SK-N-SH (cell line): Measurements from ENCODE around the gene ANO2. TPM values are rescaled to one million over a fixed set of nuclear protein-coding genes. Genes with fewer than 3 reads are reported as not detected.

Experiments used
- CTCF ChIA-PET: fragments of 300-600, 350-600 bp; formaldehyde crosslinking; extraction: SDS; loops from one replicate; lab custom pipeline; 2021; lab: Yijun Ruan, JAX
- POLR2A ChIA-PET: fragments of 350-600 bp; sonication (Branson Sonifier 250); formaldehyde crosslinking; extraction: SDS; loops from one replicate; lab custom pipeline; 2020; ENCODE audit warnings: antibody characterized with exemption, inconsistent platforms; lab: Yijun Ruan, JAX
- DNase-seq: peaks from one replicate; pipeline ENCODE4 v3.0.0; 2012
- H2AFZ ChIP-seq: fragments of 200-600 bp; sonication (generic); 2 replicates; pipeline ENCODE4 v1.8.1; 2016; ENCODE audit warnings: antibody characterized with exemption, mild to moderate bottlenecking, low read depth
- H3F3A ChIP-seq: fragments of 200-600 bp; sonication (generic); replicated peaks from 2 replicates; pipeline ENCODE3; 2016; ENCODE audit warnings: antibody characterized with exemption, mild to moderate bottlenecking; ENCODE audit not compliant: insufficient read depth
- H3K27ac ChIP-seq, 2 experiments: fragments of 200-500 bp in 1 of 2; fragments of 200-600 bp in 1 of 2; sonication (Bioruptor generic) in 1 of 2; sonication (generic), shearing (Covaris generic) in 1 of 2; 2 replicates each; pipeline versions ENCODE4 v1.5.1 to v1.6.1; 2014 to 2016; ENCODE audit warnings: low read depth in 2 of 2, inconsistent platforms in 1 of 2, low read length in 1 of 2, mild to moderate bottlenecking in 1 of 2, mixed read lengths in 1 of 2
- H3K27me3 ChIP-seq: fragments of 200-600 bp; sonication (generic), shearing (Covaris generic); 2 replicates; pipeline ENCODE4 v1.6.1; 2016; ENCODE audit warnings: mixed run types; ENCODE audit not compliant: insufficient read depth
- H3K36me3 ChIP-seq, 2 experiments: fragments of 200-500 bp in 1 of 2; fragments of 200-600 bp in 1 of 2; sonication (Bioruptor generic) in 1 of 2; sonication (generic) in 1 of 2; replicated peaks in 1 of 2; 2 replicates each; pipeline versions ENCODE3 to v1.5.1; 2014 to 2016; ENCODE audit warnings: low read length in 1 of 2, mild to moderate bottlenecking in 1 of 2; ENCODE audit not compliant: insufficient read depth in 2 of 2, control insufficient read depth in 1 of 2
- H3K4me1 ChIP-seq, 2 experiments: fragments of 200-500 bp in 1 of 2; fragments of 200-600 bp in 1 of 2; sonication (Bioruptor generic) in 1 of 2; sonication (generic), shearing (Covaris generic) in 1 of 2; 2 replicates each; pipeline versions ENCODE4 v1.5.1 to v1.6.1; 2014 to 2016; ENCODE audit warnings: low read depth in 1 of 2, low read length in 1 of 2, mixed run types in 1 of 2; ENCODE audit not compliant: insufficient read depth in 2 of 2, control insufficient read depth in 1 of 2
- H3K4me2 ChIP-seq: fragments of 200-600 bp; sonication (generic), shearing (Covaris generic); 2 replicates; pipeline ENCODE4 v1.6.1; 2017; ENCODE audit warnings: mixed run types
- H3K4me3 ChIP-seq, 2 experiments: fragments of 200-500 bp in 1 of 2; fragments of 200-600 bp in 1 of 2; sonication (Bioruptor generic) in 1 of 2; sonication (generic), shearing (Covaris generic) in 1 of 2; 2 replicates each; pipeline versions ENCODE4 v1.5.1 to v1.8.1; 2014 to 2016; ENCODE audit warnings: low read depth in 2 of 2, inconsistent platforms in 1 of 2, low read length in 1 of 2, mild to moderate bottlenecking in 1 of 2, mixed read lengths in 1 of 2, moderate library complexity in 1 of 2
- H3K79me2 ChIP-seq: fragments of 200-600 bp; sonication (generic); 2 replicates; pipeline ENCODE4 v1.8.1; 2017; ENCODE audit warnings: mild to moderate bottlenecking; ENCODE audit not compliant: insufficient read depth
- H3K9ac ChIP-seq: fragments of 200-600 bp; sonication (generic); 2 replicates; pipeline ENCODE4 v1.6.1; 2017; ENCODE audit warnings: mixed run types
- H3K9me2 ChIP-seq: fragments of 200-600 bp; sonication (generic); 2 replicates; pipeline ENCODE4 v1.6.1; 2017; ENCODE audit warnings: mixed run types
- H3K9me3 ChIP-seq: fragments of 200-600 bp; sonication (generic); 2 replicates; pipeline ENCODE4 v1.6.1; 2017; ENCODE audit warnings: mixed run types, mild to moderate bottlenecking, moderate library complexity
- H4K20me1 ChIP-seq: fragments of 200-600 bp; sonication (generic); 2 replicates; pipeline ENCODE4 v1.6.1; 2017; ENCODE audit warnings: mild to moderate bottlenecking, mixed run types; ENCODE audit not compliant: insufficient read depth
- ELF1 ChIP-seq: IDR thresholded peaks from 2 replicates; pipeline ENCODE4 v1.4.0; 2012
- FOXJ3 ChIP-seq: sonication (generic); formaldehyde crosslinking; IDR thresholded peaks from 2 replicates; pipeline ENCODE4 v1.5.1; 2020; ENCODE audit warnings: mild to moderate bottlenecking, missing genetic modification reagents
- FOXM1 ChIP-seq: IDR thresholded peaks from 2 replicates; pipeline ENCODE4 v1.4.0; 2012; ENCODE audit warnings: low read depth, mild to moderate bottlenecking
- NFIC ChIP-seq: IDR thresholded peaks from 2 replicates; pipeline ENCODE4 v1.4.0; 2012; ENCODE audit warnings: borderline replicate concordance
- NRF1 ChIP-seq: IDR thresholded peaks from 2 replicates; pipeline ENCODE4 v1.6.1; 2012; ENCODE audit warnings: low read depth, mild to moderate bottlenecking, low read length
- SIN3A ChIP-seq: IDR thresholded peaks from 2 replicates; pipeline ENCODE4 v1.6.1; 2012; ENCODE audit warnings: low read depth, mild to moderate bottlenecking, low read length, moderate library complexity, borderline replicate concordance
- SMC3 ChIP-seq: IDR thresholded peaks from 2 replicates; pipeline ENCODE4 v1.6.1; 2012; ENCODE audit warnings: low read depth, low read length, improper control_type of control experiment
- TEAD4 ChIP-seq: IDR thresholded peaks from 2 replicates; pipeline ENCODE4 v1.4.0; 2012; ENCODE audit warnings: mild to moderate bottlenecking, borderline replicate concordance; ENCODE audit not compliant: insufficient read depth
- WGBS: methylation state at CpG from one replicate; pipeline ENCODE4 v1.1.6; 2017; ENCODE audit warnings: low lambda C conversion rate; 5-methylcytosine and 5-hydroxymethylcytosine counted together
- polyA plus RNA-seq, 3 experiments: library from polyadenylated mRNA; depleted of rRNA; stranded (reverse); fragments of >200 nt; gene quantifications; 2 replicates each; pipeline ENCODE4 v1.2.3, GENCODE V29; 2012
- TF ChIP-seq, protein P1 (sequence below): fragments of 150-350 bp; IDR thresholded peaks from 2 replicates; pipeline ENCODE4 v1.6.1; 2017; ENCODE audit warnings: antibody characterized with exemption, low read length, low read depth, borderline replicate concordance
- TF ChIP-seq, protein P2 (sequence below): fragments of 150-350 bp; IDR thresholded peaks from 2 replicates; pipeline ENCODE4 v1.6.1; 2016; ENCODE audit warnings: mild to moderate bottlenecking, low read depth, low read length
- TF ChIP-seq, protein P3 (sequence below): IDR thresholded peaks from 2 replicates; pipeline ENCODE4 v1.4.0; 2012; ENCODE audit warnings: low read depth
- TF ChIP-seq, protein P4 (sequence below): IDR thresholded peaks from 2 replicates; pipeline ENCODE4 v1.6.1; 2012; ENCODE audit warnings: mild to moderate bottlenecking, low read depth, low read length, moderate library complexity

ANO2 gene
- polyA plus RNA-seq, 1 of the 3 experiments (the other 2 are of a cell fraction), result not detected

DNA sequence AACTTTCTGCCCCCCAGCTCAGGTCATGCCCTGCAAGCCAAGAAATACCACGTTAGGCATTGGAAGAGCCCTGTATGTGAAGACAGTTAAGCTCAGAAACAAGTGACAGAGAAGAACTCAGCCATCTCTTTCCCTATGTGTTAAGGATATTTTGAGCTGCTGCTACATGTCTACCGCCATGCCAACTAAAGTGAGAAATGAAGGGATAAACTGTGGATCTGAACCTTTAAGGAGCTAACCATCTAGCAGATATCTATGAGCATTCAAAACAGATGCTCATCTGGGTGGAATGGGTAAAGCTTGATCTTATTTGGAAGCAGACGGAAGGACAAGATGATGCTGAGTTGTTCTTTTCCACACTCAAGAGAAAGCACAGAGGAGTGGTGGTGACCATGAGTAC is 262.5 kb downstream of the ANO2 start:
- no peaks in the 10 kb centered on the region for H3K9me2 ChIP-seq
- TF ChIP-seq, protein P1, sequence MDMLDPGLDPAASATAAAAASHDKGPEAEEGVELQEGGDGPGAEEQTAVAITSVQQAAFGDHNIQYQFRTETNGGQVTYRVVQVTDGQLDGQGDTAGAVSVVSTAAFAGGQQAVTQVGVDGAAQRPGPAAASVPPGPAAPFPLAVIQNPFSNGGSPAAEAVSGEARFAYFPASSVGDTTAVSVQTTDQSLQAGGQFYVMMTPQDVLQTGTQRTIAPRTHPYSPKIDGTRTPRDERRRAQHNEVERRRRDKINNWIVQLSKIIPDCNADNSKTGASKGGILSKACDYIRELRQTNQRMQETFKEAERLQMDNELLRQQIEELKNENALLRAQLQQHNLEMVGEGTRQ, result no peak
- TF ChIP-seq ELF1 (no peak), FOXJ3 (CRISPR knock-in tag) (no peak), TEAD4 (no peak), FOXM1 (no peak), SIN3A (no peak), NRF1 (no peak), NFIC (no peak), SMC3 (no peak)
- TF ChIP-seq, protein P2, sequence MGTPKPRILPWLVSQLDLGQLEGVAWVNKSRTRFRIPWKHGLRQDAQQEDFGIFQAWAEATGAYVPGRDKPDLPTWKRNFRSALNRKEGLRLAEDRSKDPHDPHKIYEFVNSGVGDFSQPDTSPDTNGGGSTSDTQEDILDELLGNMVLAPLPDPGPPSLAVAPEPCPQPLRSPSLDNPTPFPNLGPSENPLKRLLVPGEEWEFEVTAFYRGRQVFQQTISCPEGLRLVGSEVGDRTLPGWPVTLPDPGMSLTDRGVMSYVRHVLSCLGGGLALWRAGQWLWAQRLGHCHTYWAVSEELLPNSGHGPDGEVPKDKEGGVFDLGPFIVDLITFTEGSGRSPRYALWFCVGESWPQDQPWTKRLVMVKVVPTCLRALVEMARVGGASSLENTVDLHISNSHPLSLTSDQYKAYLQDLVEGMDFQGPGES, result no peak
- TF ChIP-seq, protein P3, sequence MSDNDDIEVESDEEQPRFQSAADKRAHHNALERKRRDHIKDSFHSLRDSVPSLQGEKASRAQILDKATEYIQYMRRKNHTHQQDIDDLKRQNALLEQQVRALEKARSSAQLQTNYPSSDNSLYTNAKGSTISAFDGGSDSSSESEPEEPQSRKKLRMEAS, result no peak
- TF ChIP-seq, protein P4, sequence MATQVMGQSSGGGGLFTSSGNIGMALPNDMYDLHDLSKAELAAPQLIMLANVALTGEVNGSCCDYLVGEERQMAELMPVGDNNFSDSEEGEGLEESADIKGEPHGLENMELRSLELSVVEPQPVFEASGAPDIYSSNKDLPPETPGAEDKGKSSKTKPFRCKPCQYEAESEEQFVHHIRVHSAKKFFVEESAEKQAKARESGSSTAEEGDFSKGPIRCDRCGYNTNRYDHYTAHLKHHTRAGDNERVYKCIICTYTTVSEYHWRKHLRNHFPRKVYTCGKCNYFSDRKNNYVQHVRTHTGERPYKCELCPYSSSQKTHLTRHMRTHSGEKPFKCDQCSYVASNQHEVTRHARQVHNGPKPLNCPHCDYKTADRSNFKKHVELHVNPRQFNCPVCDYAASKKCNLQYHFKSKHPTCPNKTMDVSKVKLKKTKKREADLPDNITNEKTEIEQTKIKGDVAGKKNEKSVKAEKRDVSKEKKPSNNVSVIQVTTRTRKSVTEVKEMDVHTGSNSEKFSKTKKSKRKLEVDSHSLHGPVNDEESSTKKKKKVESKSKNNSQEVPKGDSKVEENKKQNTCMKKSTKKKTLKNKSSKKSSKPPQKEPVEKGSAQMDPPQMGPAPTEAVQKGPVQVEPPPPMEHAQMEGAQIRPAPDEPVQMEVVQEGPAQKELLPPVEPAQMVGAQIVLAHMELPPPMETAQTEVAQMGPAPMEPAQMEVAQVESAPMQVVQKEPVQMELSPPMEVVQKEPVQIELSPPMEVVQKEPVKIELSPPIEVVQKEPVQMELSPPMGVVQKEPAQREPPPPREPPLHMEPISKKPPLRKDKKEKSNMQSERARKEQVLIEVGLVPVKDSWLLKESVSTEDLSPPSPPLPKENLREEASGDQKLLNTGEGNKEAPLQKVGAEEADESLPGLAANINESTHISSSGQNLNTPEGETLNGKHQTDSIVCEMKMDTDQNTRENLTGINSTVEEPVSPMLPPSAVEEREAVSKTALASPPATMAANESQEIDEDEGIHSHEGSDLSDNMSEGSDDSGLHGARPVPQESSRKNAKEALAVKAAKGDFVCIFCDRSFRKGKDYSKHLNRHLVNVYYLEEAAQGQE, result no peak
- H3K4me2 ChIP-seq, result no peak overlapping the region
- no peaks in the 10 kb centered on the region for H3K9me3 ChIP-seq
- 5% methylated on average over 3 of the region's 3 CpGs for WGBS
- ChIA-PET CTCF (no interaction called here), POLR2A (no interaction called here)
- no peaks in the 10 kb centered on the region for H3F3A ChIP-seq
- no peaks in the 10 kb centered on the region for H4K20me1 ChIP-seq
- no peak for DNase-seq
- no peak overlapping the region for H3K9ac ChIP-seq
- H3K4me3 ChIP-seq, result no peak overlapping the region
- no peaks in the 10 kb centered on the region for H3K36me3 ChIP-seq
- H3K4me1 ChIP-seq, result no peaks in the 10 kb centered on the region
- H2AFZ ChIP-seq, result no peak overlapping the region
- no peak overlapping the region for H3K27ac ChIP-seq
- peaks cover 39% of the 10 kb centered on the region for H3K27me3 ChIP-seq
- H3K79me2 ChIP-seq, result no peaks in the 10 kb centered on the region
